HL-60 (cell line): Measurements from ENCODE around the gene HDAC9.

Experiments
- DNase-seq, 2 experiments: peaks; one replicate each; pipeline ENCODE4 v3.0.0-alpha.2; 2010 to 2020; ENCODE audit warnings: low read depth in 1 of 2, low spot score in 1 of 2
- H3K27ac ChIP-seq: fragments of 250-450 bp; sonication (Bioruptor Pico); replicated peaks from 2 replicates; pipeline ENCODE4 v1.5.1; 2020; ENCODE audit warnings: mild to moderate bottlenecking, moderate library complexity
- H3K27me3 ChIP-seq: fragments of 250-450 bp; sonication (Bioruptor Pico); 2 replicates; pipeline ENCODE4 v1.5.1; 2021; ENCODE audit warnings: mild to moderate bottlenecking, moderate library complexity; ENCODE audit not compliant: insufficient read depth, poor library complexity, severe bottlenecking
- H3K4me3 ChIP-seq: replicated peaks from 2 replicates; pipeline ENCODE4 v1.5.1; 2011; ENCODE audit warnings: mild to moderate bottlenecking, control low read depth, low read length; ENCODE audit not compliant: insufficient read depth
- GABPA ChIP-seq: IDR thresholded peaks from 2 replicates; pipeline ENCODE4 v1.6.1; 2012; ENCODE audit warnings: low read depth
- POLR2AphosphoS5 ChIP-seq: IDR thresholded peaks from 2 replicates; pipeline ENCODE4 v1.6.1; 2012; ENCODE audit warnings: low read depth
- SPI1 ChIP-seq: IDR thresholded peaks from 2 replicates; pipeline ENCODE4 v1.6.1; 2012; ENCODE audit warnings: low read depth, mild to moderate bottlenecking, borderline replicate concordance
- TF ChIP-seq, protein P1 (sequence below): IDR thresholded peaks from one replicate; pipeline ENCODE4 v1.5.1; 2011; ENCODE audit warnings: low read length, control low read depth, inconsistent platforms; ENCODE audit not compliant: insufficient read depth
- TF ChIP-seq, protein P2 (sequence below): IDR thresholded peaks from 2 replicates; pipeline ENCODE4 v1.6.1; 2012; ENCODE audit warnings: low read depth; ENCODE audit not compliant: insufficient replicate concordance

HDAC9 gene

DNA sequence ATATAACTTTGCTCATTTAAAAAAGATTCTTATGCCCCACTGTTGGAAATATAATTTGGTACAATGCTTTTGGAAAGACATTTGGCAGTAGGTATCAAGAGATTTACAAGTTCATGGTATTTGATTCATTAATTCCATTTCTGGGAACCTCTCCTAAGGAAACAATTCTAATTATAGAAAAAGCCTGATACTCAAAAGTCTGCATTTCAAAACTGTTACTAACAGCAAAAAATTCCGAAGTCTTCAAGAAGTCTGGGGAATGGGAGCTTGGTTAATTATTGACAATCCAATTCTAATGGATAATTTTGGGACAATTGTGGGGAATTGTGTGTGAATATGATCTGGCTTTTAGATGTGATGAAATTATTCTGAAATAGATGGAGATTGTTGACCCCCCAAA lies 59.6 kb downstream of the HDAC9 start:
- H3K4me3 ChIP-seq = no peak overlapping the region
- TF ChIP-seq, protein P1, sequence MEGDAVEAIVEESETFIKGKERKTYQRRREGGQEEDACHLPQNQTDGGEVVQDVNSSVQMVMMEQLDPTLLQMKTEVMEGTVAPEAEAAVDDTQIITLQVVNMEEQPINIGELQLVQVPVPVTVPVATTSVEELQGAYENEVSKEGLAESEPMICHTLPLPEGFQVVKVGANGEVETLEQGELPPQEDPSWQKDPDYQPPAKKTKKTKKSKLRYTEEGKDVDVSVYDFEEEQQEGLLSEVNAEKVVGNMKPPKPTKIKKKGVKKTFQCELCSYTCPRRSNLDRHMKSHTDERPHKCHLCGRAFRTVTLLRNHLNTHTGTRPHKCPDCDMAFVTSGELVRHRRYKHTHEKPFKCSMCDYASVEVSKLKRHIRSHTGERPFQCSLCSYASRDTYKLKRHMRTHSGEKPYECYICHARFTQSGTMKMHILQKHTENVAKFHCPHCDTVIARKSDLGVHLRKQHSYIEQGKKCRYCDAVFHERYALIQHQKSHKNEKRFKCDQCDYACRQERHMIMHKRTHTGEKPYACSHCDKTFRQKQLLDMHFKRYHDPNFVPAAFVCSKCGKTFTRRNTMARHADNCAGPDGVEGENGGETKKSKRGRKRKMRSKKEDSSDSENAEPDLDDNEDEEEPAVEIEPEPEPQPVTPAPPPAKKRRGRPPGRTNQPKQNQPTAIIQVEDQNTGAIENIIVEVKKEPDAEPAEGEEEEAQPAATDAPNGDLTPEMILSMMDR = no peak
- TF ChIP-seq GABPA = no peak
- TF ChIP-seq, protein P2, sequence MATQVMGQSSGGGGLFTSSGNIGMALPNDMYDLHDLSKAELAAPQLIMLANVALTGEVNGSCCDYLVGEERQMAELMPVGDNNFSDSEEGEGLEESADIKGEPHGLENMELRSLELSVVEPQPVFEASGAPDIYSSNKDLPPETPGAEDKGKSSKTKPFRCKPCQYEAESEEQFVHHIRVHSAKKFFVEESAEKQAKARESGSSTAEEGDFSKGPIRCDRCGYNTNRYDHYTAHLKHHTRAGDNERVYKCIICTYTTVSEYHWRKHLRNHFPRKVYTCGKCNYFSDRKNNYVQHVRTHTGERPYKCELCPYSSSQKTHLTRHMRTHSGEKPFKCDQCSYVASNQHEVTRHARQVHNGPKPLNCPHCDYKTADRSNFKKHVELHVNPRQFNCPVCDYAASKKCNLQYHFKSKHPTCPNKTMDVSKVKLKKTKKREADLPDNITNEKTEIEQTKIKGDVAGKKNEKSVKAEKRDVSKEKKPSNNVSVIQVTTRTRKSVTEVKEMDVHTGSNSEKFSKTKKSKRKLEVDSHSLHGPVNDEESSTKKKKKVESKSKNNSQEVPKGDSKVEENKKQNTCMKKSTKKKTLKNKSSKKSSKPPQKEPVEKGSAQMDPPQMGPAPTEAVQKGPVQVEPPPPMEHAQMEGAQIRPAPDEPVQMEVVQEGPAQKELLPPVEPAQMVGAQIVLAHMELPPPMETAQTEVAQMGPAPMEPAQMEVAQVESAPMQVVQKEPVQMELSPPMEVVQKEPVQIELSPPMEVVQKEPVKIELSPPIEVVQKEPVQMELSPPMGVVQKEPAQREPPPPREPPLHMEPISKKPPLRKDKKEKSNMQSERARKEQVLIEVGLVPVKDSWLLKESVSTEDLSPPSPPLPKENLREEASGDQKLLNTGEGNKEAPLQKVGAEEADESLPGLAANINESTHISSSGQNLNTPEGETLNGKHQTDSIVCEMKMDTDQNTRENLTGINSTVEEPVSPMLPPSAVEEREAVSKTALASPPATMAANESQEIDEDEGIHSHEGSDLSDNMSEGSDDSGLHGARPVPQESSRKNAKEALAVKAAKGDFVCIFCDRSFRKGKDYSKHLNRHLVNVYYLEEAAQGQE = no peak
- TF ChIP-seq SPI1 = no peak
- TF ChIP-seq POLR2AphosphoS5 = no peak
- H3K27ac ChIP-seq = no peak overlapping the region
- no peak for DNase-seq
- no peaks in the 10 kb centered on the region for H3K27me3 ChIP-seq

DNA sequence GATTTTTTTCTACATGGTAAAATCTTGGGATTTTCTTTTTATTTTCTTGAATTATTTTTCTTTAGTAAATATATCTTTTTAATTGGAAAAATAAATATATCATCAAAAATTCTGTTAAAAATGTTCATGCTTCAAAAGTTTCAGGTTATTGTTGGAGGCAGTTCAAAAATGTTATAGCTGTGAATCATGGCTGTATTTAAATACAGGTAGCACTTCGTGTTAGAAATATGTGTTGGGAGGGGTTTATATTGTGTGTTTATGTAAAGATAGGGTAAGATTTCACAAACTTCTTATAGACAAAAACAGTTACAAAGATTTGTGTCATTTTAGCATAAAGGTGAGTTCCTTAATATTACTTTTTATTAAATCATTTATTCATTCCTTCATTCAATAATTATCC lies 60.4 kb downstream of the HDAC9 start:
- Histone ChIP-seq H3K27ac (no peak overlapping the region), H3K4me3 (no peak overlapping the region), H3K27me3 (no peaks in the 10 kb centered on the region)
- TF ChIP-seq, protein P2 = no peak
- no peak for TF ChIP-seq GABPA
- TF ChIP-seq POLR2AphosphoS5 = no peak
- no peak for TF ChIP-seq SPI1
- TF ChIP-seq, protein P1 = no peak
- DNase-seq = no peak

DNA sequence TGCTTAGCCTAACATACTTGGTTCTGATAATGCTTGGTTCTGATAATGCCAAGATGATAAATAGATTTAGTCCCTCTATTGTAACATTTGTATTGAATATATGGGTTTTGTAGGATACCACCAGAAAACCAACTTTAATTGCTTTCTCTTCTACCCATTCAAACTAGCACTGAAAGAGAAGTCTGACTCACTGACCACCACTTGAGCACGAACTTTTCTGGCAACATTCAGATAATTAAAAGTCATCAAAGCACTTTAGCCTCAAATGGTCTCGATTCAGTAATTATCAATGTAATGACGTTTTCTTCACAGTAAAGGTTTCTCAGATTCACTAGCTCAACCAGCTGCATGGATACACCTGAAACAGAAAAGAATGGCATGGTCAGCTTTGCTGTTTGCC lies 63.0 kb downstream of the HDAC9 start:
- DNase-seq = no peak

More for the DNA sequence above, 63.0 kb downstream of the HDAC9 start:
- Histone ChIP-seq H3K27me3 (no peaks in the 10 kb centered on the region), H3K4me3 (no peak overlapping the region), H3K27ac (no peak overlapping the region)
- TF ChIP-seq GABPA = no peak
- TF ChIP-seq, protein P2 = no peak
- no peak for TF ChIP-seq POLR2AphosphoS5
- no peak for TF ChIP-seq SPI1
- TF ChIP-seq, protein P1 = no peak
